ENCODE data around the gene SMC3. TPM values are rescaled to one million over a fixed set of nuclear protein-coding genes. Genes with fewer than 3 reads are reported as not detected.

Gene SMC3
- total and polyA plus RNA-seq, 3 donors from 2014 or later: 28.7 to 86.8 (median 65.4) TPM

GRCh38 chr10:110612087-110612486 lies 44.6 kb downstream of the SMC3 start:
- DNase-seq: no peak
- Histone ChIP-seq H3K27me3 (no peaks in the 10 kb centered on the region), H3K4me1 (no peaks in the 10 kb centered on the region), H3K36me3 (ENCODE audit: low read depth, missing control alignments) (no peaks in the 10 kb centered on the region), H3K27ac (no peak overlapping the region), H3K9me3 (no peaks in the 10 kb centered on the region), H3K4me3 (no peak overlapping the region)
- intact Hi-C loops (cut with DNase I; ENCODE audit: low total_unique reads): no loop called here
- WGBS, 2 donors: 76 to 90% methylated on average over 3 of the region's 3 CpGs
- TF ChIP-seq CTCF (IDR thresholded peaks at IDR 0.05) (no peak), POLR2A (IDR thresholded peaks at IDR 0.05) (no peak)

- H3K27me3 ChIP-seq: no peaks in the 10 kb centered on the region
- H3K27ac ChIP-seq: no peak overlapping the region
- 93 to 100% methylated on average over 4 of the region's 4 CpGs for WGBS, 2 donors
- no peak for TF ChIP-seq CTCF (IDR thresholded peaks at IDR 0.05)
- TF ChIP-seq POLR2A (IDR thresholded peaks at IDR 0.05): no peak
- DNase-seq: no peak
- intact Hi-C loops (cut with DNase I; ENCODE audit: low total_unique reads): no loop called here
- H3K9me3 ChIP-seq: no peaks in the 10 kb centered on the region
- no peaks in the 10 kb centered on the region for H3K4me1 ChIP-seq
- no peaks in the 10 kb centered on the region for H3K36me3 ChIP-seq (ENCODE audit: low read depth, missing control alignments)
- H3K4me3 ChIP-seq: no peak overlapping the region
Measured at GRCh38 chr10:110612629-110613028, 45.1 kb downstream of the SMC3 start.

- no peak overlapping the region for H3K4me3 ChIP-seq
- TF ChIP-seq POLR2A (IDR thresholded peaks at IDR 0.05): no peak
- TF ChIP-seq CTCF (IDR thresholded peaks at IDR 0.05): no peak
- H3K27me3 ChIP-seq: no peaks in the 10 kb centered on the region
- 81 to 88% methylated on average over 8 of the region's 8 CpGs for WGBS, 2 donors
- H3K36me3 ChIP-seq (ENCODE audit: low read depth, missing control alignments): no peaks in the 10 kb centered on the region
- H3K9me3 ChIP-seq: no peaks in the 10 kb centered on the region
- H3K4me1 ChIP-seq: no peaks in the 10 kb centered on the region
- intact Hi-C loops (cut with DNase I; ENCODE audit: low total_unique reads): no loop called here
- DNase-seq: no peak
- H3K27ac ChIP-seq: no peak overlapping the region
Measured at GRCh38 chr10:110613341-110613995, 46.0 kb downstream of the SMC3 start.

GRCh38 chr10:110613996-110614495 lies 46.6 kb downstream of the SMC3 start:
- 91% methylated on average over 9 of the region's 9 CpGs for WGBS, 2 donors
- Histone ChIP-seq H3K27me3 (no peaks in the 10 kb centered on the region), H3K4me3 (no peak overlapping the region), H3K36me3 (ENCODE audit: low read depth, missing control alignments) (no peaks in the 10 kb centered on the region), H3K9me3 (no peaks in the 10 kb centered on the region), H3K4me1 (no peaks in the 10 kb centered on the region), H3K27ac (no peak overlapping the region)
- intact Hi-C loops (cut with DNase I; ENCODE audit: low total_unique reads): no loop called here
- DNase-seq: no peak
- TF ChIP-seq POLR2A (IDR thresholded peaks at IDR 0.05): no peak
- TF ChIP-seq CTCF (IDR thresholded peaks at IDR 0.05): no peak
